GM18511 (cell line): ENCODE results near the gene KIAA1191.

Experiments used
- ATAC-seq: cut with Tn5 transposase; IDR thresholded peaks from one replicate; pipeline ENCODE4 v1.9.1; 2021; ENCODE audit warnings: mild to moderate bottlenecking, moderate library complexity; ENCODE audit not compliant: unreplicated experiment

The KIAA1191 gene

GRCh38 chr5:176389135-176390123 is 27.9 kb upstream of the KIAA1191 start:
- peak; percentile 46 for ATAC-seq

GRCh38 chr5:176388444-176389134 is 27.0 kb upstream of the KIAA1191 start, which contains the start of the genes HIGD2A and NOP16:
Gene HIGD2A (plus strand): TSS chr5:176388751. CDS start chr5:176388820, 69 bp downstream.
Gene NOP16 (minus strand): TSS chr5:176388598. CDS start chr5:176388539, 59 bp downstream.
- ATAC-seq, result peak; percentile 92

- no peak for ATAC-seq
These were observed 26.5 kb upstream of the KIAA1191 start for GRCh38 chr5:176388003-176388443.

- no peak for ATAC-seq
These were observed 25.9 kb upstream of the KIAA1191 start for GRCh38 chr5:176387384-176387925.

GRCh38 chr5:176386491-176386890 is 24.9 kb upstream of the KIAA1191 start:
- no peak for ATAC-seq

GRCh38 chr5:176384991-176385390 is 23.4 kb upstream of the KIAA1191 start:
- ATAC-seq, result no peak

- ATAC-seq, result no peak
These were observed 22.9 kb upstream of the KIAA1191 start for GRCh38 chr5:176384366-176384930.

- ATAC-seq, result no peak
These were observed 22.4 kb upstream of the KIAA1191 start for GRCh38 chr5:176383961-176384360.

GRCh38 chr5:176383248-176383905 is 21.8 kb upstream of the KIAA1191 start:
- no peak for ATAC-seq

- no peak for ATAC-seq
These were observed 21.2 kb upstream of the KIAA1191 start for GRCh38 chr5:176382721-176383120.

- no peak for ATAC-seq
These were observed 20.4 kb upstream of the KIAA1191 start for GRCh38 chr5:176381979-176382378.

- ATAC-seq, result no peak
These were observed 19.9 kb upstream of the KIAA1191 start for GRCh38 chr5:176381423-176381822.

- peak; percentile 50 for ATAC-seq
These were observed 18.3 kb upstream of the KIAA1191 start for GRCh38 chr5:176379881-176380280.

- no peak for ATAC-seq
These were observed 11.7 kb upstream of the KIAA1191 start for GRCh38 chr5:176373100-176373818.

- ATAC-seq, result no peak
These were observed 10.3 kb upstream of the KIAA1191 start for GRCh38 chr5:176371621-176372539.

GRCh38 chr5:176369934-176370711 is 8.6 kb upstream of the KIAA1191 start:
- no peak for ATAC-seq

GRCh38 chr5:176368726-176369125 is 7.2 kb upstream of the KIAA1191 start:
- ATAC-seq, result no peak
